ENCODE measurements around the gene PLBD2.

Gene PLBD2

DNA sequence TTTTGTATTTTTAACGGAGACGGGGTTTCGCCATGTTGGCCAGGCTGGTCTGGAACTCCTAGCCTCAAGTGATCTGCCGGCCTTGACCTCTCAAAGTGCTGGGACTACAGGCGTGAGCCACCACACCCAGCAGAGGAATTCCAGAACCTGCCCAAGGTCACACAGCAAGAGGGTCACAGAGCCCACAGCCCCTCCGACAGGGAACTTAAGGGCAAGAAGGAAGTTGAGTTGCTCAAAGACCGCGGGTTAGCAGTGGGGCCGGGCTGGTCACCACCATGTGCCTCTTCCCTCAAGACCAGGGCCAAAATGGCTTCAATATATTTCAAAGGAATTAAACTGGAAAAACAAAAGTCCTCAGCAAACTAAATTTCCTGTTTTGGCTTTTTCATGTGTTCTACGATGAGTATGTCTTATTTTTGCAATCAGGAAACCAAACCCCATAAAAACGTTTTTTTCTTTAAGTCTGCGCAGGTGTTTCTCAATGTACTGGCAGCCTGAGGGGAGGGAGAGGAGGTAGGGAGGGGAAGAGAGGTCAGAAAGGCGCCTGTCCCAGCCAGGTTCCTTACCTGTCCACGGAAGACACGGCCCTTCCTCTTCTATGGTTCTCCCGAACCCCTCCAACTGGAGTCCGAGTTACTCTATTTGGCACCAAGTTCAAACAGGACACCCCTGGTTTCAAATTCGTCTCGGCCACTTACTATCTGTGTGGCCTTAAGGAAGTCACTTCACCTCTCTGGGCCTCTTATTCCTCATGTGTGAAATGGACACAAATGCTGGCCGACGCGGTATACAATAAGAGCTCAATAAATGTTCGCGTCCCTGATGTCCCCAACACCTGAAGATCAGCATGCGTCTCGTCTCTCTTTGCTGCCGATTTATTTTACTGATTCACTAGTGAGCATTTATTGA, 24.3 kb upstream of the PLBD2 start:
- TF ChIP-seq, protein P1, sequence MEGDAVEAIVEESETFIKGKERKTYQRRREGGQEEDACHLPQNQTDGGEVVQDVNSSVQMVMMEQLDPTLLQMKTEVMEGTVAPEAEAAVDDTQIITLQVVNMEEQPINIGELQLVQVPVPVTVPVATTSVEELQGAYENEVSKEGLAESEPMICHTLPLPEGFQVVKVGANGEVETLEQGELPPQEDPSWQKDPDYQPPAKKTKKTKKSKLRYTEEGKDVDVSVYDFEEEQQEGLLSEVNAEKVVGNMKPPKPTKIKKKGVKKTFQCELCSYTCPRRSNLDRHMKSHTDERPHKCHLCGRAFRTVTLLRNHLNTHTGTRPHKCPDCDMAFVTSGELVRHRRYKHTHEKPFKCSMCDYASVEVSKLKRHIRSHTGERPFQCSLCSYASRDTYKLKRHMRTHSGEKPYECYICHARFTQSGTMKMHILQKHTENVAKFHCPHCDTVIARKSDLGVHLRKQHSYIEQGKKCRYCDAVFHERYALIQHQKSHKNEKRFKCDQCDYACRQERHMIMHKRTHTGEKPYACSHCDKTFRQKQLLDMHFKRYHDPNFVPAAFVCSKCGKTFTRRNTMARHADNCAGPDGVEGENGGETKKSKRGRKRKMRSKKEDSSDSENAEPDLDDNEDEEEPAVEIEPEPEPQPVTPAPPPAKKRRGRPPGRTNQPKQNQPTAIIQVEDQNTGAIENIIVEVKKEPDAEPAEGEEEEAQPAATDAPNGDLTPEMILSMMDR (IDR thresholded peaks at IDR 0.05; ENCODE audit: control insufficient read depth, insufficient read depth, low read depth, low read length, missing control alignments) = no peak
- peak overlapping the region; percentile 77 for H3K4me3 ChIP-seq (ENCODE audit: control insufficient read depth, low read depth, low read length)
- no peak for DNase-seq (ENCODE audit: low read depth)

DNA sequence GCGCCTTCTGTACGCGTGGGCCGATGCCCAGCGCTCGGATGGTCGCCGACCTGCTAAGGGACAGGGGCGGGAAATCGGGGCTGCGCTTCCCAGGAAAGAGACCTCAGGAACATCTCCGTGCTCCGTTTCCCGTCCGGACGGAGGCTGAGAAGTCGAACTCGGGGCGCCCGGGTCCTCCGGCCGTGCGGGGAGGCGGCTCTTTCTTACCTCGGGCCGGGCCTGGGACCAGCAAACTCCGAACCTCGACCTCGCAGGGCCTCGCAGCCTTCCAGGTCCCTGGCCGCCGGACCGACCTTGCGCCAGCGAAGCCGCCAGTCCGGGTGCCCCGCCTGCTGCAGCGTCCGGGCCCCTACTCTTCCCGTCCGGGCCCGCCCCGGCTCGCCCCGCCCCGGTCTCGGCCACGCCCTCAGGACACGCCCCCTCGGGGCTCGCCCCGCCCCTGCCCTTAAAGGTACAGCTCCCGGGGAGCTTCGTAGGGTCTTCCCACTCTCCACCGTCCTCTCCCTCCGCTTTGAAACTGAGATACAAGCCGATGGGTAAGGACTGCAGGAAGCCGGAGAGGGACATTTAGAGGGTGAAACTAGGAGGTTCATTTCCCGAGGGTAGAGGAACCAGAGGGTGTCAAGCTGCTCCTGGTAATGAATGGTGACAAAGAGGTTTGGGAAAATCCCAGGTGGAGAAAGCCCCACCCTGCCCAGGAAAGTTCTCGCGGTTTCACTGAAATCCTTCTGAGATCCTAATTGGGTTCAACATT, 23.4 kb upstream of the PLBD2 start, which contains the start of gene SLC8B1:
SLC8B1 (minus strand) TSS at position 324 of the 754 bp plus-strand sequence. CDS start 2,231 bp downstream, outside the sequence.
- TF ChIP-seq, protein P1 (IDR thresholded peaks at IDR 0.05; ENCODE audit: control insufficient read depth, insufficient read depth, low read depth, low read length, missing control alignments) = no peak
- peak within 1 kb of the TSS; percentile 77 for H3K4me3 ChIP-seq (ENCODE audit: control insufficient read depth, low read depth, low read length)
- DNase-seq (ENCODE audit: low read depth) = no peak

DNA sequence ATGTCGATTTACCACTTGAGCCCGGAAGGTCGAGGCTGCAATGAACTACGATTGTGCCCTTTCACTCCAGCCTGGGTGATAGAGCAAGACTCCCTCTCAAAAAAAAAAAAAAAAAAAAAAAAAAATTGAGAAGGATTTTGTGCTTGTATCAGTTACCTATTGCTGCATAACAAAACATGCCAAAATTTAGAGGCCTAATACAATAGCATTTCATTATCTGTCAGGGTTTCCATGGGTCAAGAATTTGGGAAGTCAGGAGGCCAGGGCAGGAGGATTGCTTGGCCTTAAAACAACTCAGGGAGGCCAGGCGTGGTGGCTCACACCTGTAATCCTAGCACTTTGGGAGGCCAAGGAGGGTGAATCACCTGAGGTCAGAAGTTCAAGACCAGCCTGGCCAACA, 18.8 kb upstream of the PLBD2 start:
- TF ChIP-seq, protein P1 (IDR thresholded peaks at IDR 0.05; ENCODE audit: control insufficient read depth, insufficient read depth, low read depth, low read length, missing control alignments) = no peak
- no peak for DNase-seq (ENCODE audit: low read depth)
- H3K4me3 ChIP-seq (ENCODE audit: control insufficient read depth, low read depth, low read length) = no peak overlapping the region

DNA sequence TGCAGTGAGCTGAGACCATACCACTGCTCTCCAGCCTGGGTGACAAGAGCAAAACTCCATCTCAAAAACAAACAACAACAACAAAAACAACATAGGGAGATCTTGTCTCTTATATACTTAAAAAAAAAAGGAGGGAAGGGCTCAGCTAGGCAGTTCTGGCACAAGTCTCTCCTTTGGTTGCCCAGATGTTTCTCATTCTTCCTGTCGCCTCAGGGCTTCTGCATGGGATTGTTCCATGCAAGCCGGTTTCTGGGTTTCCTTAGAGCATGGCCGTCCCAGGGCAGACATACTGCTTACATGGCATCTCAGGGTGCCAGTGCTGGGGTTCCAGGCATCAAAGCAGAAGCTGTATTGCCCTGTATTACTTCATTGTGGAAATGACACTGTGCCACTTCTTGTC, 18.3 kb upstream of the PLBD2 start:
- no peak for DNase-seq (ENCODE audit: low read depth)
- TF ChIP-seq, protein P1 (IDR thresholded peaks at IDR 0.05; ENCODE audit: control insufficient read depth, insufficient read depth, low read depth, low read length, missing control alignments) = no peak
- H3K4me3 ChIP-seq (ENCODE audit: control insufficient read depth, low read depth, low read length) = no peak overlapping the region

DNA sequence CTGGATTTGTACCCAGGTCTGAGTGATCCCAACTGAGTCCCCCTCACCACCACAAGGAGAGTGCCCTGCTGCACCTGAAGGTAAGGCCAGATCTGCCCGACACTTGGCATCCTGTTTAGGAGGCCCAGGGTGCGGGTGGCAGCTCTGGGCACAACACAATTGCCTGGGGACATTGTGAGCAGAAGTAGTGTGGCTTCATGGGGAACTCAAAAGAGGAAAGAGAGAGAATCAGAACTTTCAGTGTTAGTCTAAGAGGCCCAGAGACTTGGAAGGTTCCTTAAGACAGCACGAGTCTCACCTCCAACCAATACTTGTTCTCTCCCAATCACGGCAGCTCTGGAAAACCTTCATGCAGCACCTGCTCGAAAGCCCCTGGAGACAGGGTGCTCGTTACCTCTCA, 16.9 kb upstream of the PLBD2 start:
- H3K4me3 ChIP-seq (ENCODE audit: control insufficient read depth, low read depth, low read length) = no peak overlapping the region
- TF ChIP-seq, protein P1 (IDR thresholded peaks at IDR 0.05; ENCODE audit: control insufficient read depth, insufficient read depth, low read depth, low read length, missing control alignments) = no peak
- no peak for DNase-seq (ENCODE audit: low read depth)

DNA sequence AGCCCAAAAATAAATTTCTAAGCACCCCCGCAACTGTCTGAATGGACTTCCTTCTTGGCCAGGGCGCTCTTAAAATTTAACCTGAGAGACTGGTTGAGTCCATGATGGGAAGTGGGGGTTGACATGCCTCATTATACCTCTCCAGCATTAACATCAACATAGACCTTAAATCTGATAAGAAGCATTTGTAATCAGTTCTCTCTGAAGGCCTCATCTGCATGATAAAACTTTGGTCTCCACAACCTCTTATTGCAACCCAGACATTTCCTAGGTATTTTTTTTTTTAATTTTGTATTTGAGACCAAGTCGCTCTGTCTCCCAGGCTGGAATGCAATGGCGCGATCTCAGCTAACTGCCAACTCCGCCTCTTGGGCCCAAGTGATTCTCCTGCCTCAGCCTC, 13.1 kb upstream of the PLBD2 start:
- DNase-seq (ENCODE audit: low read depth) = no peak
- TF ChIP-seq, protein P1 (IDR thresholded peaks at IDR 0.05; ENCODE audit: control insufficient read depth, insufficient read depth, low read depth, low read length, missing control alignments) = no peak
- H3K4me3 ChIP-seq (ENCODE audit: control insufficient read depth, low read depth, low read length) = no peak overlapping the region

All from AG09309 (cell line).